ENCODE measurements around the gene KIAA0319L. TPM values are rescaled to one million over a fixed set of nuclear protein-coding genes. Genes with fewer than 3 reads are reported as not detected.

Gene KIAA0319L
- total RNA-seq, 2 donors from 2014 or later: 53.2 to 66.0 TPM

- Histone ChIP-seq H3K27me3 (no peaks in the 10 kb centered on the region), H3K27ac (no peak overlapping the region), H3K9ac (ENCODE audit: low read depth in 2 of 2, low read length in 2 of 2) (no peak overlapping the region), H3K9me3 (no peaks in the 10 kb centered on the region), H3K4me3 (no peak overlapping the region), H3K36me3 (no peaks in the 10 kb centered on the region), H3K4me1 (no peaks in the 10 kb centered on the region)
- DNase-seq: no peak
- no peak for TF ChIP-seq CTCF (IDR thresholded peaks at IDR 0.05)
- intact Hi-C loops (cut with DNase I): no loop called here
Observed at GRCh38 chr1:35561297-35561971, 4.2 kb upstream of the KIAA0319L start.

- no peak overlapping the region for H3K27ac ChIP-seq
Observed at GRCh38 chr1:35560256-35561225, 3.3 kb upstream of the KIAA0319L start.

GRCh38 chr1:35559317-35559944 is 2.2 kb upstream of the KIAA0319L start:
- H3K4me1 ChIP-seq: no peaks in the 10 kb centered on the region
- no peak for TF ChIP-seq CTCF (IDR thresholded peaks at IDR 0.05)
- no peak for DNase-seq
- H3K27ac ChIP-seq: no peak overlapping the region
- H3K9me3 ChIP-seq: no peaks in the 10 kb centered on the region
- no peaks in the 10 kb centered on the region for H3K27me3 ChIP-seq
- no peaks in the 10 kb centered on the region for H3K36me3 ChIP-seq
- no peak overlapping the region for H3K4me3 ChIP-seq
- H3K9ac ChIP-seq (ENCODE audit: low read depth in 2 of 2, low read length in 2 of 2): no peak overlapping the region
- intact Hi-C loops (cut with DNase I): no loop called here

More at GRCh38 chr1:35560256-35561225, 3.3 kb upstream of the KIAA0319L start:
- H3K4me1 ChIP-seq: no peaks in the 10 kb centered on the region
- DNase-seq: no peak
- H3K36me3 ChIP-seq: no peaks in the 10 kb centered on the region
- intact Hi-C loops (cut with DNase I): no loop called here
- H3K9ac ChIP-seq (ENCODE audit: low read depth in 2 of 2, low read length in 2 of 2): no peak overlapping the region
- H3K4me3 ChIP-seq: no peak overlapping the region
- H3K9me3 ChIP-seq: no peaks in the 10 kb centered on the region
- no peak for TF ChIP-seq CTCF (IDR thresholded peaks at IDR 0.05)
- no peaks in the 10 kb centered on the region for H3K27me3 ChIP-seq

GRCh38 chr1:35558374-35559316 is 1.4 kb upstream of the KIAA0319L start:
- Histone ChIP-seq H3K4me3 (peak overlapping the region; percentile 67), H3K9me3 (no peaks in the 10 kb centered on the region), H3K36me3 (no peaks in the 10 kb centered on the region), H3K4me1 (no peaks in the 10 kb centered on the region), H3K9ac (ENCODE audit: low read depth in 2 of 2, low read length in 2 of 2) (peak overlapping the region; percentile 93 to 94), H3K27me3 (no peaks in the 10 kb centered on the region), H3K27ac (peak overlapping the region; percentile 96)
- intact Hi-C loops (cut with DNase I): no loop called here
- TF ChIP-seq CTCF (IDR thresholded peaks at IDR 0.05): no peak
- no peak for DNase-seq

All from colonic mucosa (tissue), 4 donors.